SK-N-SH treated with all-trans-retinoic acid at 6 μM for 48 hours (cell line): ENCODE data around the gene CPPED1.

Experiments
- ATAC-seq: fragments of 200-7000 bp; cut with Tn5 transposase; 3 replicates; pipeline ENCODE4 v1.9.1; 2020; ENCODE audit warnings: mild to moderate bottlenecking, moderate library complexity
- ARNTL ChIP-seq: fragments of 450-650 bp; formaldehyde crosslinking; IDR thresholded peaks from 2 replicates; pipeline ENCODE4 v1.5.0; 2020; ENCODE audit warnings: low read depth, mild to moderate bottlenecking, moderate library complexity, borderline replicate concordance
- BACH2 ChIP-seq: fragments of 250-450 bp; sonication (Bioruptor Pico); IDR thresholded peaks from 2 replicates; pipeline ENCODE4 v1.9.0; 2021; ENCODE audit warnings: mild to moderate bottlenecking, borderline replicate concordance
- ESRRG ChIP-seq: fragments of 250-450 bp; sonication (Bioruptor Pico); IDR thresholded peaks from 2 replicates; pipeline ENCODE4 v1.6.1; 2021; ENCODE audit warnings: mild to moderate bottlenecking
- GLIS3 ChIP-seq: fragments of 250-450 bp; sonication (Bioruptor Pico); IDR thresholded peaks from 2 replicates; pipeline ENCODE4 v1.5.0; 2020; ENCODE audit warnings: mild to moderate bottlenecking, moderate library complexity
- OSR1 ChIP-seq: fragments of 250-450 bp; sonication (Bioruptor Pico); IDR thresholded peaks from 2 replicates; pipeline ENCODE4 v1.8.0; 2022; ENCODE audit warnings: moderate library complexity, mild to moderate bottlenecking, inconsistent platforms
- PPARA ChIP-seq: fragments of 250-450 bp; sonication (Bioruptor Pico); IDR thresholded peaks from 2 replicates; pipeline ENCODE4 v1.5.0; 2020; ENCODE audit warnings: mild to moderate bottlenecking, borderline replicate concordance
- RARB ChIP-seq: fragments of 250-450 bp; sonication (Bioruptor Pico); IDR thresholded peaks from 2 replicates; pipeline ENCODE4 v1.8.0; 2021; ENCODE audit warnings: mild to moderate bottlenecking, moderate library complexity
- SNAI2 ChIP-seq: fragments of 250-450 bp; sonication (Bioruptor Pico); IDR thresholded peaks from 2 replicates; pipeline ENCODE4 v1.5.0; 2020; ENCODE audit warnings: mild to moderate bottlenecking, moderate library complexity
- TCF4 ChIP-seq: fragments of 250-450 bp; sonication (Bioruptor Pico); IDR thresholded peaks from 2 replicates; pipeline ENCODE4 v1.8.0; 2021; ENCODE audit warnings: mild to moderate bottlenecking, moderate library complexity, borderline replicate concordance
- TOX ChIP-seq: fragments of 250-450 bp; sonication (Bioruptor Pico); IDR thresholded peaks from 2 replicates; pipeline ENCODE4 v1.8.0; 2021; ENCODE audit warnings: mild to moderate bottlenecking, moderate library complexity, borderline replicate concordance
- ZC3H10 ChIP-seq: fragments of 250-450 bp; sonication (Bioruptor Pico); IDR thresholded peaks from 2 replicates; pipeline ENCODE4 v1.5.1; 2021; ENCODE audit warnings: mild to moderate bottlenecking, moderate library complexity
- ZFP3 ChIP-seq: fragments of 250-450 bp; sonication (Bioruptor Pico); IDR thresholded peaks from 2 replicates; pipeline ENCODE4 v1.5.0; 2020; ENCODE audit warnings: mild to moderate bottlenecking, moderate library complexity
- ZFP30 ChIP-seq: fragments of 450-650 bp; formaldehyde crosslinking; IDR thresholded peaks from 2 replicates; pipeline ENCODE4 v1.5.0; 2022; ENCODE audit warnings: mild to moderate bottlenecking, moderate library complexity
- ZNF565 ChIP-seq: fragments of 450-650 bp; formaldehyde crosslinking; conservative IDR thresholded peaks from 2 replicates; pipeline ENCODE4 v1.5.0; 2020; ENCODE audit warnings: low read depth, mild to moderate bottlenecking, moderate library complexity
- ZNF70 ChIP-seq: fragments of 450-650 bp; formaldehyde crosslinking; IDR thresholded peaks from 2 replicates; pipeline ENCODE4 v1.5.0; 2020; ENCODE audit warnings: mild to moderate bottlenecking, moderate library complexity
- ZNF8 ChIP-seq: fragments of 450-650 bp; formaldehyde crosslinking; IDR thresholded peaks from 2 replicates; pipeline ENCODE4 v1.5.0; 2020; ENCODE audit warnings: mild to moderate bottlenecking, moderate library complexity
- TF ChIP-seq, protein P1 (sequence below): fragments of 250-450 bp; sonication (Bioruptor Pico); IDR thresholded peaks from 2 replicates; pipeline ENCODE4 v1.5.1; 2021; ENCODE audit warnings: mild to moderate bottlenecking, moderate library complexity
- TF ChIP-seq, protein P2 (sequence below): fragments of 250-450 bp; sonication (Bioruptor Pico); IDR thresholded peaks from 2 replicates; pipeline ENCODE4 v1.5.1; 2020; ENCODE audit warnings: low read depth, mild to moderate bottlenecking, moderate library complexity
- TF ChIP-seq, protein P3 (sequence below): fragments of 250-450 bp; sonication (Bioruptor Pico); IDR thresholded peaks from 2 replicates; pipeline ENCODE4 v1.8.0; 2020; ENCODE audit warnings: mild to moderate bottlenecking, moderate library complexity, borderline replicate concordance
- TF ChIP-seq, protein P4 (sequence below): fragments of 250-450 bp; sonication (Bioruptor Pico); IDR thresholded peaks from 2 replicates; pipeline ENCODE4 v1.8.0; 2021; ENCODE audit warnings: low read depth, mild to moderate bottlenecking, moderate library complexity, borderline replicate concordance
- TF ChIP-seq, protein P5 (sequence below): fragments of 250-450 bp; sonication (Bioruptor Pico); IDR thresholded peaks from 2 replicates; pipeline ENCODE4 v1.5.0; 2020; ENCODE audit warnings: mild to moderate bottlenecking, moderate library complexity

CPPED1 gene

DNA sequence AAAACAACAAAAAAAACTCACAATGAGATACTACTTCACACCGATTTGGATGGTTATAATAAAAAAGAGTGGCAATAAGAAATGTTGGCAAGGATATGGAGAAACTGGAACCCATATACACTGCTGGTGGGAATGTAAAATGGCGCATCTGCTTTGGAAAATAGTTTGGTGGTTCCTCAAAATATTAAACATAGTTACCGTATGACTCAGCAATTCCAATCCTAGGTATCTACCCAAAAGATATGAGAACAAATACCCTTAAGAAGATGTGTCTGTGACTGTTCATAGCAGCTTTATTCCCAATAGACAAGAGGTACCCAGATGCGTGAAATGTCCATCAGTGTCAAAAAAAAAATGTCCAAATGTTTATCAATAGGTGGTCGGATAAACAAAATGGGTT is 7.2 kb downstream of the CPPED1 start:
- no peak for ATAC-seq
- TF ChIP-seq ESRRG (no peak), BACH2 (CRISPR knock-in tag) (no peak), ZC3H10 (CRISPR knock-in tag) (no peak), TOX (CRISPR knock-in tag) (no peak), ZNF565 (no peak)
- TF ChIP-seq, protein P1, sequence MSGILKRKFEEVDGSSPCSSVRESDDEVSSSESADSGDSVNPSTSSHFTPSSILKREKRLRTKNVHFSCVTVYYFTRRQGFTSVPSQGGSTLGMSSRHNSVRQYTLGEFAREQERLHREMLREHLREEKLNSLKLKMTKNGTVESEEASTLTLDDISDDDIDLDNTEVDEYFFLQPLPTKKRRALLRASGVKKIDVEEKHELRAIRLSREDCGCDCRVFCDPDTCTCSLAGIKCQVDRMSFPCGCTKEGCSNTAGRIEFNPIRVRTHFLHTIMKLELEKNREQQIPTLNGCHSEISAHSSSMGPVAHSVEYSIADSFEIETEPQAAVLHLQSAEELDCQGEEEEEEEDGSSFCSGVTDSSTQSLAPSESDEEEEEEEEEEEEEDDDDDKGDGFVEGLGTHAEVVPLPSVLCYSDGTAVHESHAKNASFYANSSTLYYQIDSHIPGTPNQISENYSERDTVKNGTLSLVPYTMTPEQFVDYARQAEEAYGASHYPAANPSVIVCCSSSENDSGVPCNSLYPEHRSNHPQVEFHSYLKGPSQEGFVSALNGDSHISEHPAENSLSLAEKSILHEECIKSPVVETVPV (CRISPR knock-in tag), result no peak
- TF ChIP-seq, protein P2, sequence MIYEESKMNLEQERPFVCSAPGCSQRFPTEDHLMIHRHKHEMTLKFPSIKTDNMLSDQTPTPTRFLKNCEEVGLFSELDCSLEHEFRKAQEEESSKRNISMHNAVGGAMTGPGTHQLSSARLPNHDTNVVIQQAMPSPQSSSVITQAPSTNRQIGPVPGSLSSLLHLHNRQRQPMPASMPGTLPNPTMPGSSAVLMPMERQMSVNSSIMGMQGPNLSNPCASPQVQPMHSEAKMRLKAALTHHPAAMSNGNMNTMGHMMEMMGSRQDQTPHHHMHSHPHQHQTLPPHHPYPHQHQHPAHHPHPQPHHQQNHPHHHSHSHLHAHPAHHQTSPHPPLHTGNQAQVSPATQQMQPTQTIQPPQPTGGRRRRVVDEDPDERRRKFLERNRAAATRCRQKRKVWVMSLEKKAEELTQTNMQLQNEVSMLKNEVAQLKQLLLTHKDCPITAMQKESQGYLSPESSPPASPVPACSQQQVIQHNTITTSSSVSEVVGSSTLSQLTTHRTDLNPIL (CRISPR knock-in tag), result no peak

DNA sequence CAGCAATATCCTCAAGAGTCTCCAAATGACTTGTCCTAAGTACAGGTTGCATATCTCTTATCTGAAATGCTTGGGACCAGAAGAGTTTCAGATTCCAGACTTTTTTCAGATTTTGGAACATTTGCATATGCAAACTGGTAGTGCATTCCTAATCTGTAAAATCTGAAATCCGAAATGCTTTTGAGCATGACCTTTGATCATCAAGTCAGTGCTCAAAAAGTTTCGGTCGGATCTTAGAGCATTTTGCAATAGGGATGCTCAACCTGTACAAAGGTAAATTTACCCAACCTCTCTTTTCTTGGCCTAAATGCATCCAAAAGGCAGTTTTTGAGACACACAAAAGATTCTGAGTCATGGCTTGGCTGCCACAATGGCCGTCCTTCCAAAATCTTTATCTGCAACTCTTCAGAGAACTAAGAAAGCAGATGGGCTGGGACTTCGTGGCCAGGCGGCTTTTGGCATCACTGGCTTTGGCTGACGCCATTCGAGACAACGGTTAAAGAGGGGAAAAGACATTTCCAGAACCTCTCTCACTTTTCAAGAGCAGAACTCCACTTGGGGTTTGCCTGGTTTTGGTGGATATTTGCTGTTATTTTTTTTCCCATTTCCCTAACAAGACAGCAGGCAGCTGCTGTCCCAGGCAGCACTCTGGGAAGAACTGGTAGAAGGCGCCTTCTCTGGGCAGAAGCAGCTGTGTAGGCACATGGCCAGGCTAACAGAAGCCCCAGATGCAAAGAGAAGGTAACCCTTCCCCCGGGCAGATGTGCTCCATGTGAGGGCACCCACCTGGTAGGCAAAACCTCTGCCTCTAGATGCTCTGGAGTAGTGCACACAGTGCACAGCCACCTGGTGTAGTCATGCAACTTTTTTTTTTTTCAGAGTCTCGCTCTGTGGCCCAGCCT is 8.9 kb downstream of the CPPED1 start:
- ATAC-seq, result no peak
- TF ChIP-seq ESRRG (no peak), GLIS3 (no peak), ZFP3 (CRISPR knock-in tag) (no peak), ZFP30 (no peak), RARB (CRISPR knock-in tag) (no peak), ZNF565 (no peak), TCF4 (CRISPR knock-in tag) (no peak), SNAI2 (CRISPR knock-in tag) (no peak), BACH2 (CRISPR knock-in tag) (no peak), ZNF8 (CRISPR knock-in tag) (no peak), OSR1 (CRISPR knock-in tag) (no peak), TOX (CRISPR knock-in tag) (no peak), ZNF70 (no peak)
- TF ChIP-seq, protein P3, sequence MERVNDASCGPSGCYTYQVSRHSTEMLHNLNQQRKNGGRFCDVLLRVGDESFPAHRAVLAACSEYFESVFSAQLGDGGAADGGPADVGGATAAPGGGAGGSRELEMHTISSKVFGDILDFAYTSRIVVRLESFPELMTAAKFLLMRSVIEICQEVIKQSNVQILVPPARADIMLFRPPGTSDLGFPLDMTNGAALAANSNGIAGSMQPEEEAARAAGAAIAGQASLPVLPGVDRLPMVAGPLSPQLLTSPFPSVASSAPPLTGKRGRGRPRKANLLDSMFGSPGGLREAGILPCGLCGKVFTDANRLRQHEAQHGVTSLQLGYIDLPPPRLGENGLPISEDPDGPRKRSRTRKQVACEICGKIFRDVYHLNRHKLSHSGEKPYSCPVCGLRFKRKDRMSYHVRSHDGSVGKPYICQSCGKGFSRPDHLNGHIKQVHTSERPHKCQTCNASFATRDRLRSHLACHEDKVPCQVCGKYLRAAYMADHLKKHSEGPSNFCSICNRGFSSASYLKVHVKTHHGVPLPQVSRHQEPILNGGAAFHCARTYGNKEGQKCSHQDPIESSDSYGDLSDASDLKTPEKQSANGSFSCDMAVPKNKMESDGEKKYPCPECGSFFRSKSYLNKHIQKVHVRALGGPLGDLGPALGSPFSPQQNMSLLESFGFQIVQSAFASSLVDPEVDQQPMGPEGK (CRISPR knock-in tag), result no peak
- TF ChIP-seq, protein P1 (CRISPR knock-in tag), result no peak
- TF ChIP-seq, protein P4, sequence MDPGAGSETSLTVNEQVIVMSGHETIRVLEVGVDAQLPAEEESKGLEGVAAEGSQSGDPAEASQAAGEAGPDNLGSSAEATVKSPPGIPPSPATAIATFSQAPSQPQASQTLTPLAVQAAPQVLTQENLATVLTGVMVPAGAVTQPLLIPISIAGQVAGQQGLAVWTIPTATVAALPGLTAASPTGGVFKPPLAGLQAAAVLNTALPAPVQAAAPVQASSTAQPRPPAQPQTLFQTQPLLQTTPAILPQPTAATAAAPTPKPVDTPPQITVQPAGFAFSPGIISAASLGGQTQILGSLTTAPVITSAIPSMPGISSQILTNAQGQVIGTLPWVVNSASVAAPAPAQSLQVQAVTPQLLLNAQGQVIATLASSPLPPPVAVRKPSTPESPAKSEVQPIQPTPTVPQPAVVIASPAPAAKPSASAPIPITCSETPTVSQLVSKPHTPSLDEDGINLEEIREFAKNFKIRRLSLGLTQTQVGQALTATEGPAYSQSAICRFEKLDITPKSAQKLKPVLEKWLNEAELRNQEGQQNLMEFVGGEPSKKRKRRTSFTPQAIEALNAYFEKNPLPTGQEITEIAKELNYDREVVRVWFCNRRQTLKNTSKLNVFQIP, result no peak
- TF ChIP-seq, protein P5, sequence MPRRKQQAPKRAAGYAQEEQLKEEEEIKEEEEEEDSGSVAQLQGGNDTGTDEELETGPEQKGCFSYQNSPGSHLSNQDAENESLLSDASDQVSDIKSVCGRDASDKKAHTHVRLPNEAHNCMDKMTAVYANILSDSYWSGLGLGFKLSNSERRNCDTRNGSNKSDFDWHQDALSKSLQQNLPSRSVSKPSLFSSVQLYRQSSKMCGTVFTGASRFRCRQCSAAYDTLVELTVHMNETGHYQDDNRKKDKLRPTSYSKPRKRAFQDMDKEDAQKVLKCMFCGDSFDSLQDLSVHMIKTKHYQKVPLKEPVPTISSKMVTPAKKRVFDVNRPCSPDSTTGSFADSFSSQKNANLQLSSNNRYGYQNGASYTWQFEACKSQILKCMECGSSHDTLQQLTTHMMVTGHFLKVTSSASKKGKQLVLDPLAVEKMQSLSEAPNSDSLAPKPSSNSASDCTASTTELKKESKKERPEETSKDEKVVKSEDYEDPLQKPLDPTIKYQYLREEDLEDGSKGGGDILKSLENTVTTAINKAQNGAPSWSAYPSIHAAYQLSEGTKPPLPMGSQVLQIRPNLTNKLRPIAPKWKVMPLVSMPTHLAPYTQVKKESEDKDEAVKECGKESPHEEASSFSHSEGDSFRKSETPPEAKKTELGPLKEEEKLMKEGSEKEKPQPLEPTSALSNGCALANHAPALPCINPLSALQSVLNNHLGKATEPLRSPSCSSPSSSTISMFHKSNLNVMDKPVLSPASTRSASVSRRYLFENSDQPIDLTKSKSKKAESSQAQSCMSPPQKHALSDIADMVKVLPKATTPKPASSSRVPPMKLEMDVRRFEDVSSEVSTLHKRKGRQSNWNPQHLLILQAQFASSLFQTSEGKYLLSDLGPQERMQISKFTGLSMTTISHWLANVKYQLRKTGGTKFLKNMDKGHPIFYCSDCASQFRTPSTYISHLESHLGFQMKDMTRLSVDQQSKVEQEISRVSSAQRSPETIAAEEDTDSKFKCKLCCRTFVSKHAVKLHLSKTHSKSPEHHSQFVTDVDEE, result no peak
- TF ChIP-seq, all 23 proteins: peak for 0

DNA sequence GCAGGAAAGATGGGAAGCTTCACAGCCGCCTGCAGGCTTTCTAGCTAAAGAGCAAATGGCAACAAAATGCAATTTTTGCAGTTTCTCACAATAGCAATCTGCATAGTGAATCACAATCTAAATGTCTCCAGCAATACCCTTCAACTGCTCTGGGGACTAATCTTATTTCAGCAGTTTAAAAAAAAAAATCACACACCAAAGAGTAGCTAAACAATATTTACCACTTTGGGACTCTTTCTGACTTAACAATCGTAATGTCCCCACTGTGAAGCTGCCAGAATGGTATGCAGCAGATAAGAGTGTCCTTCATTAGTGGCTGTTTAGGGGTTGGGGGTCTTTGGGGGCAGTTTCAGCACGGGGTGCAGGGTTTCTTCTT is 9.8 kb downstream of the CPPED1 start:
- no peak for TF ChIP-seq RARB (CRISPR knock-in tag)
- no peak for TF ChIP-seq ARNTL (CRISPR knock-in tag)
- no peak for TF ChIP-seq ZNF8 (CRISPR knock-in tag)
- TF ChIP-seq ZNF565, result no peak
- no peak for TF ChIP-seq PPARA (CRISPR knock-in tag)
- TF ChIP-seq, protein P5, result no peak
- TF ChIP-seq, all 23 proteins: peak for 0
- ATAC-seq, result no peak
